Neural cell (in vitro differentiated cells): ENCODE data around the gene TOMM7. TPM values are rescaled to one million over a fixed set of nuclear protein-coding genes. Genes with fewer than 3 reads are reported as not detected.

ENCODE experiments used
- H2AFZ ChIP-seq: fragments of 200-600, 300-800 bp; sonication (generic), shearing (Covaris generic); 2 replicates; pipeline ENCODE4 v1.6.0; 2014; ENCODE audit warnings: low read depth, mild to moderate bottlenecking, antibody characterized with exemption, low read length, moderate library complexity
- H3F3A ChIP-seq: fragments of 200-600 bp; shearing (Covaris generic); 2 replicates; pipeline ENCODE4 v1.6.1; 2016; ENCODE audit warnings: mild to moderate bottlenecking, moderate library complexity, mixed read lengths, antibody characterized with exemption, low read length; ENCODE audit not compliant: insufficient read depth, poor library complexity, severe bottlenecking
- H3K27ac ChIP-seq: fragments of 200-600, 300-800 bp; sonication (generic), shearing (Covaris generic); 2 replicates; pipeline ENCODE4 v1.5.1; 2014; ENCODE audit warnings: mild to moderate bottlenecking, low read length, moderate library complexity
- H3K27me3 ChIP-seq: fragments of 300-800, 200-600 bp; sonication (generic), shearing (Covaris generic); 2 replicates; pipeline ENCODE4 v1.6.0; 2014; ENCODE audit warnings: mild to moderate bottlenecking, low read depth, low read length, moderate library complexity; ENCODE audit not compliant: insufficient read depth
- H3K36me3 ChIP-seq: fragments of 300-800, 200-600 bp; sonication (generic), shearing (Covaris generic); 2 replicates; pipeline ENCODE4 v1.5.1; 2014; ENCODE audit warnings: mild to moderate bottlenecking, antibody characterized with exemption, low read length, moderate library complexity; ENCODE audit not compliant: insufficient read depth
- H3K4me2 ChIP-seq: fragments of 300-800, 200-600 bp; sonication (generic), shearing (Covaris generic); 2 replicates; pipeline ENCODE4 v1.6.0; 2014; ENCODE audit warnings: mild to moderate bottlenecking, low read length
- H3K4me3 ChIP-seq: fragments of 300-800, 200-600 bp; sonication (generic), shearing (Covaris generic); 2 replicates; pipeline ENCODE4 v1.5.1; 2014; ENCODE audit warnings: mild to moderate bottlenecking, low read length, moderate library complexity
- H3K79me2 ChIP-seq: fragments of 200-600 bp; shearing (Covaris generic); replicated peaks from 2 replicates; pipeline ENCODE4 v1.6.0; 2014; ENCODE audit warnings: mild to moderate bottlenecking, low read length, moderate library complexity; ENCODE audit not compliant: insufficient read depth
- H3K9ac ChIP-seq: fragments of 300-800, 200-600 bp; sonication (generic), shearing (Covaris generic); 2 replicates; pipeline ENCODE4 v1.6.1; 2016; ENCODE audit warnings: mild to moderate bottlenecking, low read length, mixed read lengths
- H3K9me2 ChIP-seq: fragments of 200-600 bp; shearing (Covaris generic); 2 replicates; pipeline ENCODE4 v1.6.1; 2016; ENCODE audit warnings: mild to moderate bottlenecking, low read length, mixed read lengths; ENCODE audit not compliant: insufficient read depth
- H3K9me3 ChIP-seq: fragments of 200-600, 300-800 bp; sonication (generic), shearing (Covaris generic); 2 replicates; pipeline ENCODE4 v1.6.1; 2016; ENCODE audit warnings: mild to moderate bottlenecking, mixed run types, low read length, moderate library complexity, mixed read lengths
- H4K20me1 ChIP-seq: fragments of 200-600 bp; shearing (Covaris generic); 2 replicates; pipeline ENCODE4 v1.6.1; 2016; ENCODE audit warnings: mild to moderate bottlenecking, mixed run types; ENCODE audit not compliant: insufficient read depth
- EP300 ChIP-seq: fragments of 450-650 bp; conservative IDR thresholded peaks from 2 replicates; pipeline ENCODE4 v1.6.1; 2014; ENCODE audit warnings: antibody characterized with exemption, mild to moderate bottlenecking, moderate library complexity; ENCODE audit not compliant: poor library complexity, severe bottlenecking
- EZH2 ChIP-seq: fragments of 200-600, 300-800 bp; shearing (Covaris generic), sonication (generic); IDR thresholded peaks from 2 replicates; pipeline ENCODE4 v1.6.1; 2014; ENCODE audit warnings: antibody characterized with exemption, low read length, borderline replicate concordance, mild to moderate bottlenecking; ENCODE audit not compliant: insufficient read depth, poor library complexity, severe bottlenecking
- MXI1 ChIP-seq: fragments of 450-650 bp; conservative IDR thresholded peaks from 2 replicates; pipeline ENCODE4 v1.6.1; 2014; ENCODE audit warnings: antibody characterized with exemption, mild to moderate bottlenecking; ENCODE audit not compliant: poor library complexity, severe bottlenecking
- POLR2AphosphoS5 ChIP-seq: IDR thresholded peaks from 2 replicates; pipeline ENCODE4 v1.6.1; 2012
- RAD21 ChIP-seq: fragments of 450-650 bp; conservative IDR thresholded peaks from 2 replicates; pipeline ENCODE4 v1.6.1; 2014; ENCODE audit warnings: antibody characterized with exemption, mild to moderate bottlenecking, moderate library complexity
- SMC3 ChIP-seq: fragments of 450-650 bp; conservative IDR thresholded peaks from 2 replicates; pipeline ENCODE4 v1.6.1; 2014; ENCODE audit warnings: antibody characterized with exemption, mild to moderate bottlenecking, moderate library complexity; ENCODE audit not compliant: poor library complexity
- TAF1 ChIP-seq: IDR thresholded peaks from 2 replicates; pipeline ENCODE4 v1.6.1; 2012; ENCODE audit warnings: low read depth
- polyA plus RNA-seq: library from polyadenylated mRNA; depleted of rRNA; stranded (reverse); fragments of >200 nt; gene quantifications from 2 replicates; pipeline ENCODE4 v1.2.3, GENCODE V29; 2014
- TF ChIP-seq, protein P1 (sequence below): fragments of 450-650 bp; IDR thresholded peaks from 2 replicates; pipeline ENCODE4 v1.5.1; 2014; ENCODE audit warnings: antibody characterized with exemption, mild to moderate bottlenecking, moderate library complexity; ENCODE audit not compliant: poor library complexity, severe bottlenecking
- TF ChIP-seq, protein P2 (sequence below): IDR thresholded peaks from 2 replicates; pipeline ENCODE4 v1.6.1; 2012; ENCODE audit warnings: borderline replicate concordance

TOMM7 gene
- polyA plus RNA-seq, 1 donor from 2014 or later = 241 TPM

DNA sequence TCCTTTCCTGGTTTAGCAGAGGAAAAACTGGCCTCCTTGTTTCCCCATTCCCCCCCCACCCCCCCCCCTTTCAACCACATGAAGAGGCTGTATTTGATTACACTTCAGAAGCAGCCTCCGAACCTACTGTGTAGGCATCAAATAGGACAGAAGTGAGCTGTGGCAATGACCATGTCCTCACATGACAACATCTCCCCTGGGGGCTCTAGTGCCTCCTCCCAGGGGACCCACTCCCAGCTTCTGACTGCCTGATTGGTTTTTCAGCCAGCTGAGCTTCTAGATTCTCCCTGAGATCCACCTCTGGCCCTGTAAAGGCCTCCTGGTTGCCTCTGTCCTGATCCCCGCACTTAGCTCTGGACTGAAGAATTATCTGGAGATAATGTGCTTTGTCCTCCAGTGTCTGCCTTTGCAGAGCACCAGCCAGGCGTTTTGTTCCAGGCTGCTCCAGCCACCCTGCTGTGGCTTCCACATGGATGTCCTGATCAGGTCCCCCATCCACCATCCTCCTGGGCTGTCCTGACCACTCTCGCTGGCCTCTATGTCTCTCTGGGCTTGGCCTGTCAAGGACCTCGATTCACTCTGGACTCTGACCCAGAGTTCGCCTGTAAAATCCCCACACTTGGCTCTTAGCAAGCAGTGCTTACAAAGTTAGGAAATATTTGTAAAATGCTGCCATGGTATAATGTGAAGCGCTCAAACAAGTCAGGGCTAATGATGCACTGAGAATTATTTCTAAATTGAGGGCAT lies 42.4 kb upstream of the TOMM7 start:
- Histone ChIP-seq H3K27ac (no peak overlapping the region), H3K79me2 (no peaks in the 10 kb centered on the region), H3F3A (no peaks in the 10 kb centered on the region), H3K9me2 (no peaks in the 10 kb centered on the region), H3K36me3 (no peaks in the 10 kb centered on the region), H3K9me3 (no peaks in the 10 kb centered on the region), H2AFZ (no peak overlapping the region), H4K20me1 (no peaks in the 10 kb centered on the region), H3K4me3 (no peak overlapping the region), H3K27me3 (no peaks in the 10 kb centered on the region), H3K4me2 (no peak overlapping the region), H3K9ac (no peak overlapping the region)
- TF ChIP-seq SMC3 (no peak), RAD21 (no peak), TAF1 (no peak), EZH2 (no peak), POLR2AphosphoS5 (no peak), EP300 (no peak), MXI1 (no peak)
- TF ChIP-seq, protein P1, sequence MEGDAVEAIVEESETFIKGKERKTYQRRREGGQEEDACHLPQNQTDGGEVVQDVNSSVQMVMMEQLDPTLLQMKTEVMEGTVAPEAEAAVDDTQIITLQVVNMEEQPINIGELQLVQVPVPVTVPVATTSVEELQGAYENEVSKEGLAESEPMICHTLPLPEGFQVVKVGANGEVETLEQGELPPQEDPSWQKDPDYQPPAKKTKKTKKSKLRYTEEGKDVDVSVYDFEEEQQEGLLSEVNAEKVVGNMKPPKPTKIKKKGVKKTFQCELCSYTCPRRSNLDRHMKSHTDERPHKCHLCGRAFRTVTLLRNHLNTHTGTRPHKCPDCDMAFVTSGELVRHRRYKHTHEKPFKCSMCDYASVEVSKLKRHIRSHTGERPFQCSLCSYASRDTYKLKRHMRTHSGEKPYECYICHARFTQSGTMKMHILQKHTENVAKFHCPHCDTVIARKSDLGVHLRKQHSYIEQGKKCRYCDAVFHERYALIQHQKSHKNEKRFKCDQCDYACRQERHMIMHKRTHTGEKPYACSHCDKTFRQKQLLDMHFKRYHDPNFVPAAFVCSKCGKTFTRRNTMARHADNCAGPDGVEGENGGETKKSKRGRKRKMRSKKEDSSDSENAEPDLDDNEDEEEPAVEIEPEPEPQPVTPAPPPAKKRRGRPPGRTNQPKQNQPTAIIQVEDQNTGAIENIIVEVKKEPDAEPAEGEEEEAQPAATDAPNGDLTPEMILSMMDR = no peak
- TF ChIP-seq, protein P2, sequence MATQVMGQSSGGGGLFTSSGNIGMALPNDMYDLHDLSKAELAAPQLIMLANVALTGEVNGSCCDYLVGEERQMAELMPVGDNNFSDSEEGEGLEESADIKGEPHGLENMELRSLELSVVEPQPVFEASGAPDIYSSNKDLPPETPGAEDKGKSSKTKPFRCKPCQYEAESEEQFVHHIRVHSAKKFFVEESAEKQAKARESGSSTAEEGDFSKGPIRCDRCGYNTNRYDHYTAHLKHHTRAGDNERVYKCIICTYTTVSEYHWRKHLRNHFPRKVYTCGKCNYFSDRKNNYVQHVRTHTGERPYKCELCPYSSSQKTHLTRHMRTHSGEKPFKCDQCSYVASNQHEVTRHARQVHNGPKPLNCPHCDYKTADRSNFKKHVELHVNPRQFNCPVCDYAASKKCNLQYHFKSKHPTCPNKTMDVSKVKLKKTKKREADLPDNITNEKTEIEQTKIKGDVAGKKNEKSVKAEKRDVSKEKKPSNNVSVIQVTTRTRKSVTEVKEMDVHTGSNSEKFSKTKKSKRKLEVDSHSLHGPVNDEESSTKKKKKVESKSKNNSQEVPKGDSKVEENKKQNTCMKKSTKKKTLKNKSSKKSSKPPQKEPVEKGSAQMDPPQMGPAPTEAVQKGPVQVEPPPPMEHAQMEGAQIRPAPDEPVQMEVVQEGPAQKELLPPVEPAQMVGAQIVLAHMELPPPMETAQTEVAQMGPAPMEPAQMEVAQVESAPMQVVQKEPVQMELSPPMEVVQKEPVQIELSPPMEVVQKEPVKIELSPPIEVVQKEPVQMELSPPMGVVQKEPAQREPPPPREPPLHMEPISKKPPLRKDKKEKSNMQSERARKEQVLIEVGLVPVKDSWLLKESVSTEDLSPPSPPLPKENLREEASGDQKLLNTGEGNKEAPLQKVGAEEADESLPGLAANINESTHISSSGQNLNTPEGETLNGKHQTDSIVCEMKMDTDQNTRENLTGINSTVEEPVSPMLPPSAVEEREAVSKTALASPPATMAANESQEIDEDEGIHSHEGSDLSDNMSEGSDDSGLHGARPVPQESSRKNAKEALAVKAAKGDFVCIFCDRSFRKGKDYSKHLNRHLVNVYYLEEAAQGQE = no peak

DNA sequence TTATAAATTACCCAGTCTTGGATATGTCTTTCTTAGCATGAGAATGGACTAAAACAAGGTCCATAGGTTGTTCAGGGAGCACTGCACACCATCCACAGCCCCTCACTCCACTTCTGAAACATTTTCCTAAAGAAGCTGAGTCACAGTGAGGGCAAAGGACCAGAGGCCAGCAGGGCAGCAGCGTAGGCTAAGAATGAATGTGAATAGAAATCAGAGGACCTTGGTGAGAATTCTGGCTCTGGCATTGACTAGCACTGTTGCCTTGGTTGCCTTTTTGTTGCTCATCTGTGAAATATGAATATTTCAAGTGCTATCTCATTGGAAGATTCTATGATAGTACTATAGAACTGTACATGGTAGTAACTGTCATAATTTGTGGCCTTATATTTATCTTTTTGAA lies 41.7 kb upstream of the TOMM7 start:
- Histone ChIP-seq H3K27ac (no peak overlapping the region), H3F3A (no peaks in the 10 kb centered on the region), H3K79me2 (no peaks in the 10 kb centered on the region), H3K9me2 (no peaks in the 10 kb centered on the region), H3K27me3 (no peaks in the 10 kb centered on the region), H3K9ac (no peak overlapping the region), H2AFZ (no peak overlapping the region), H3K9me3 (no peaks in the 10 kb centered on the region), H3K4me2 (no peak overlapping the region), H3K36me3 (no peaks in the 10 kb centered on the region), H4K20me1 (no peaks in the 10 kb centered on the region), H3K4me3 (no peak overlapping the region)
- TF ChIP-seq EZH2 (no peak), RAD21 (no peak), EP300 (no peak), POLR2AphosphoS5 (no peak), TAF1 (no peak), SMC3 (no peak), MXI1 (no peak)
- TF ChIP-seq, protein P1 = no peak
